HG03135 (cell line): ENCODE results near the gene KCNJ6.

Experiments
- ATAC-seq: cut with Tn5 transposase; IDR thresholded peaks from one replicate; pipeline ENCODE4 v1.9.1; 2021; ENCODE audit warnings: mild to moderate bottlenecking, moderate library complexity; ENCODE audit not compliant: unreplicated experiment

KCNJ6 gene

GRCh38 chr21:37866027-37866426 lies 50.2 kb downstream of the KCNJ6 start:
- no peak for ATAC-seq

GRCh38 chr21:37865156-37865555 lies 51.1 kb downstream of the KCNJ6 start:
- ATAC-seq = no peak

- no peak for ATAC-seq
Measured at GRCh38 chr21:37863842-37864241, 52.4 kb downstream of the KCNJ6 start.

GRCh38 chr21:37862536-37862935 lies 53.7 kb downstream of the KCNJ6 start:
- ATAC-seq = no peak

GRCh38 chr21:37861561-37861960 lies 54.7 kb downstream of the KCNJ6 start:
- ATAC-seq = no peak

GRCh38 chr21:37860416-37860815 lies 55.8 kb downstream of the KCNJ6 start:
- ATAC-seq = no peak

GRCh38 chr21:37855647-37856625 lies 60.3 kb downstream of the KCNJ6 start:
- no peak for ATAC-seq

- ATAC-seq = no peak
Measured at GRCh38 chr21:37855271-37855646, 61.0 kb downstream of the KCNJ6 start.

- ATAC-seq = no peak
Measured at GRCh38 chr21:37849506-37850102, 66.7 kb downstream of the KCNJ6 start.

GRCh38 chr21:37848721-37849490 lies 67.4 kb downstream of the KCNJ6 start:
- no peak for ATAC-seq

GRCh38 chr21:37845535-37845934 lies 70.7 kb downstream of the KCNJ6 start:
- no peak for ATAC-seq

GRCh38 chr21:37843191-37843590 lies 73.1 kb downstream of the KCNJ6 start:
- ATAC-seq = no peak

GRCh38 chr21:37842163-37842919 lies 73.9 kb downstream of the KCNJ6 start:
- no peak for ATAC-seq

GRCh38 chr21:37837381-37837780 lies 78.9 kb downstream of the KCNJ6 start:
- ATAC-seq = no peak

- no peak for ATAC-seq
Measured at GRCh38 chr21:37835481-37835880, 80.8 kb downstream of the KCNJ6 start.

- ATAC-seq = no peak
Measured at GRCh38 chr21:37833301-37833700, 83.0 kb downstream of the KCNJ6 start.

GRCh38 chr21:37829447-37829846 lies 86.8 kb downstream of the KCNJ6 start:
- no peak for ATAC-seq

- no peak for ATAC-seq
Measured at GRCh38 chr21:37828991-37829390, 87.3 kb downstream of the KCNJ6 start.

GRCh38 chr21:37828556-37828955 lies 87.7 kb downstream of the KCNJ6 start:
- ATAC-seq = no peak

GRCh38 chr21:37827913-37828312 lies 88.3 kb downstream of the KCNJ6 start:
- no peak for ATAC-seq
